ENCODE data around the gene BORCS6.
"Not testable (repeated sequence)": the region's sequence is repeated elsewhere in the genome, so short reads cannot be mapped to it uniquely, and the experiment has no call there.

BORCS6 gene

GRCh38 chr17:8189711-8190477 is at the start of gene BORCS6:
Gene BORCS6, minus strand, starts transcription at chr17:8190180. Its CDS starts 40 bp downstream, at chr17:8190140.
- DNase-seq = peak; percentile 99

- DNase-seq = no peak
These were observed 47.9 kb upstream of the BORCS6 start for GRCh38 chr17:8237886-8238285.

GRCh38 chr17:8237175-8237574 is 47.2 kb upstream of the BORCS6 start:
- no peak for DNase-seq

GRCh38 chr17:8235676-8236075 is 45.7 kb upstream of the BORCS6 start:
- DNase-seq = no peak

GRCh38 chr17:8234361-8235270 is 44.6 kb upstream of the BORCS6 start:
- DNase-seq = no peak

- no peak for DNase-seq
These were observed 41.7 kb upstream of the BORCS6 start for GRCh38 chr17:8231701-8232100.

- DNase-seq = no peak
These were observed 37.2 kb upstream of the BORCS6 start for GRCh38 chr17:8227238-8227581.

- DNase-seq = peak; percentile 92
These were observed 36.7 kb upstream of the BORCS6 start for GRCh38 chr17:8226536-8227237.

GRCh38 chr17:8225813-8226535 is 36.0 kb upstream of the BORCS6 start:
- DNase-seq = peak; percentile 90

- no peak for DNase-seq
These were observed 35.2 kb upstream of the BORCS6 start for GRCh38 chr17:8224891-8225812.

GRCh38 chr17:8223356-8224126 is 33.6 kb upstream of the BORCS6 start:
- DNase-seq = peak; percentile 91

GRCh38 chr17:8222630-8223355 is 32.8 kb upstream of the BORCS6 start:
- peak; percentile 97 for DNase-seq

GRCh38 chr17:8222380-8222629 is 32.3 kb upstream of the BORCS6 start:
- no peak for DNase-seq

GRCh38 chr17:8221663-8222379 is 31.8 kb upstream of the BORCS6 start:
- peak; percentile 95 for DNase-seq

GRCh38 chr17:8220783-8221662 is 31.0 kb upstream of the BORCS6 start:
- DNase-seq = peak; percentile 96

- not testable (repeated sequence) for DNase-seq
These were observed 24.0 kb upstream of the BORCS6 start for GRCh38 chr17:8214000-8214399.

GRCh38 chr17:8212312-8213180 is 22.6 kb upstream of the BORCS6 start:
- DNase-seq = peak; percentile 45
